AML-193 (cell line): ENCODE data around the gene HMCN2.

Source experiments
- DNase-seq, 2 experiments: peaks; one replicate each; lab custom pipeline; 2025; lab: John Stamatoyannopoulos, UW

The HMCN2 gene

GRCh38 chr9:130470950-130471349 is 205.4 kb downstream of the HMCN2 start:
- no peak for DNase-seq

- no peak for DNase-seq
Measured at GRCh38 chr9:130471411-130472183, 206.0 kb downstream of the HMCN2 start.

- no peak for DNase-seq
Measured at GRCh38 chr9:130472184-130472705, 206.7 kb downstream of the HMCN2 start.

- no peak for DNase-seq
Measured at GRCh38 chr9:130473009-130473408, 207.4 kb downstream of the HMCN2 start.

- no peak for DNase-seq
Measured at GRCh38 chr9:130473566-130473965, 208.0 kb downstream of the HMCN2 start.

GRCh38 chr9:130474106-130474505 is 208.5 kb downstream of the HMCN2 start:
- DNase-seq = no peak

- DNase-seq = no peak
Measured at GRCh38 chr9:130476151-130476730, 210.7 kb downstream of the HMCN2 start.

- DNase-seq = no peak
Measured at GRCh38 chr9:130477564-130477963, 212.0 kb downstream of the HMCN2 start.

GRCh38 chr9:130478152-130478551 is 212.6 kb downstream of the HMCN2 start:
- DNase-seq = no peak

GRCh38 chr9:130478736-130479575 is 213.4 kb downstream of the HMCN2 start:
- no peak for DNase-seq

GRCh38 chr9:130479587-130479986 is 214.0 kb downstream of the HMCN2 start:
- DNase-seq = no peak

GRCh38 chr9:130480673-130481072 is 215.1 kb downstream of the HMCN2 start:
- DNase-seq = no peak

GRCh38 chr9:130482463-130482862 is 216.9 kb downstream of the HMCN2 start:
- DNase-seq = no peak

- DNase-seq = no peak
Measured at GRCh38 chr9:130483371-130483971, 217.9 kb downstream of the HMCN2 start.
